GM21423 (cell line): ENCODE measurements around the gene SERPING1.
A peak's percentile ranks its signal among the peaks of the same experiment; 100 is the strongest.

Source experiments
- ATAC-seq: cut with Tn5 transposase; IDR thresholded peaks from one replicate; pipeline ENCODE4 v1.9.1; 2021; ENCODE audit warnings: mild to moderate bottlenecking, moderate library complexity; ENCODE audit not compliant: unreplicated experiment

The SERPING1 gene

DNA sequence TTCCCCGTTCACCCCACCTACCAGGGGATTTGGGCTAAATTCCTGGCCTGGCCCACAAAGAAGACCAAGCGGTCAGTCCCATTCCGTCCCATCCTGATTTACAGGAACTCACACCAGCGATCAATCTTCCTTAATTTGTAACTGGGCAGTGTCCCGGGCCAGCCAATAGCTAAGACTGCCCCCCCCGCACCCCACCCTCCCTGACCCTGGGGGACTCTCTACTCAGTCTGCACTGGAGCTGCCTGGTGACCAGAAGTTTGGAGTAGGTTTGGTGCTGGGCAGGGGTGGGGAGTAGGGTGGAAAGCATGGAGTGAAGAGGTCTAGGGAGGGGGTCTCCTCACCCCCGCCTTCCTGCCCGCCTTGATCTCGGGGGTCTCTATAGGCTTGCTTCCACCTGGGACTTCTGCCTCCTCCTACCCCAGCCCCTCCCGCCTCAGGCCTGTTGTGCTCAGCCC, at the start of gene SERPING1:
Gene SERPING1, plus strand, starts transcription at position 225 of the 455 bp plus-strand sequence. CDS start 586 bp downstream, outside the sequence.
- no peak for ATAC-seq

DNA sequence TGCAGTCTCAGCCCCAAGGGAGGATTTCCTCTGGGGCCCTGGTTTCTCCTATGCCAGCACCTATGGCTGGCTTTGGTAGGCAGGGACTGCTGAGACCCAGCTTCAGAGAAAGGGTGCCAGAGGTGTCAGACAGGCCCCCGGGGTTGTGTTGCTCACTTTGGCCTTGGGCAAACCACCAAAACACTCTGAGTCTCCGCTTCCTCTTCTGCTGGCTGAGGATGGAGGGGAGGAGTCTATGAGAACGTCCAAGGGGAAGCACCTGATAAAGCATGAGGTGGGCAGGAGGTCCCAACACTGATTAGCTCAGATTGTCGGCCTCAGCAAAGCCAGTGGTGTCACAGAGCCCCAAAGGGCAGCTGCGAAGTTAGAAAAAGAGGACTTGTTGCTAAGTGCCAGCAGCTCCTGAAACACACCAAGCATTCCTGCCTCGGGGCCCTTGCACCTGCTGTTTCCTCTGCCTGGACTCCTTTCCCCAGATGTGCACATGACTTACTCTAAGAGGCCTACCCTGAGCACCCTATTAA, 49.6 kb upstream of the SERPING1 start:
- ATAC-seq, result peak; percentile 94

- ATAC-seq, result no peak
Observed at GRCh38 chr11:57549983-57550382, 47.5 kb upstream of the SERPING1 start.

GRCh38 chr11:57551941-57552340, 45.5 kb upstream of the SERPING1 start:
- ATAC-seq, result no peak

DNA sequence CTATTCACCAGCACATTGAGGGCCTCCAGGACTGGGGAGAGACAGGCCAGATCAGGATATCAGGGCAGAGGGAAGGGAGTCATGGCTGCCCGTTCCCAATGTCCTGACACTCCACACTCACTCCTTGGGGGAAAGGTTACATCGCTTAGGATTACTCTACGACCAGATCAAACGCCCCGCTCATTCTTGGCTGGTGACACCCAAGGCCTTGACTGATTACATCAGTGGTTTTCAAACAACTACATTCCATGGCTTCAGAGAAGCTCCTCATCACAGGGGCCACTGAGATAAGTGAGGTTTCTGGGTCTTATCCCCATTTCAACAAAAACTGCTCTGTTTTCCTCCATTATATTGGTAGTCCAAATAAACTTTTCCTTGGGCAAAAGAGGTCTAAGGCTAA, 45.0 kb upstream of the SERPING1 start:
- no peak for ATAC-seq

DNA sequence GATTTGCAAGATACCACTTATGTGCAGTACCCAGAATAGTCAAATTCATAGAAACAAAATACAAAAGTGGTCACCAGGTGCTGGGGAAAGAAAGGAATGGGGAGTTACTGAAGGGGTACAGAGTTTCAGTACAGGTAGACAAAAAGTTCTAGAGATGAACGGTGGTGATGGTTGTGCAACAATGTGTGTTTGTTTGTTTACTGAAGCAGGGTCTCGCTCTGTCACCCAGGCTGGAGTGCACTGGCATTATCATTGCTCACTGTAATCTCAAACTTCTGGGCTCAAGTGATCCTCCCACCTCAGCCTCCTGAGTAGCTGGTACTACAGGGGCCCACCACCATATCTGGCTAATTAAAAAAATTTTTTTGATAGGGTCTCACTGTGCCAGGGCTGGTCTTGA, 42.1 kb upstream of the SERPING1 start:
- ATAC-seq, result no peak

GRCh38 chr11:57556041-57556440, 41.4 kb upstream of the SERPING1 start:
- no peak for ATAC-seq

GRCh38 chr11:57560146-57560545, 37.3 kb upstream of the SERPING1 start:
- ATAC-seq, result no peak

GRCh38 chr11:57562596-57562995, 34.9 kb upstream of the SERPING1 start:
- ATAC-seq, result no peak

DNA sequence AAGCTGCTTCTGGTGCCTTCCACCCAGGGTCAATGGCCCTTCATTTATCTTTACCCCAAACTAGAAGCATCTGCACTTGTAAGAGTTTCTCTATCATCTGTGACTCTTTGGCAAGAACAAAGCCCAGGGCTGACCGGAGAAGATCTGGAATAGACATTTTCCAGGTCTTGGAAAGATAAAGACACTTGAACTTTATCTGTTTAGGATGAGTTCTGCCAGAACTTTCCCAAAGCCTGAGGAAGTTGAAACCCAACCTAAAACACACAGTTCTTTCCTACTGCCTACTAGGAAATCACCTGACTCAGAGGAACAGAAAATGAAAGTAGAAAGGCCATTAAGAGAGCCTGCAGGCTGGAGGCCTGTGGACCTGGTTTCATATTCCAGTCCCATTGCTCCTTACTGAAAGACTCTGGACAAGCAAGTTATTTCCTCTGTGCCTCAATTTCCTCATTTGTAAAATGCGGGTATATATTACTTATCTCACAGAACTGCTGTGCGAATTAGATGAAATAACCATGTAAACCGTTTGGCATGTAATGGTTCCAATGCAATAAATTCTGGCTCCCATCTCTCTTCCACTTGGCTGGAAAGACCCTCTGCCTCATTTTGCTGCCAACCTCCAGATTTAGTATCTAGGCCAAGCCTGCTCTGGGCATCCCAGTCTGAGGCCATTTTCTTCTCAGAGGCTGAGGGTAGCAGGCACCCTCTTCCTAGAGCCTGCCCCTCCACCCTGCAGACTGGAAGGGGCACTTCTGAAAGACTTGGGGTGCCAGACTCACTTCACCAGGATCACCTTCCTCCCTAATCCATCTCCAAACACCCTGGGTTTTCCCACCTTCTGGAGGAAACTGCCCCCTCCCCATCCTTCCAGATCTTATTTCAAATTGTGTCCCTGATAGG, 31.2 kb upstream of the SERPING1 start:
- peak; percentile 67 for ATAC-seq

DNA sequence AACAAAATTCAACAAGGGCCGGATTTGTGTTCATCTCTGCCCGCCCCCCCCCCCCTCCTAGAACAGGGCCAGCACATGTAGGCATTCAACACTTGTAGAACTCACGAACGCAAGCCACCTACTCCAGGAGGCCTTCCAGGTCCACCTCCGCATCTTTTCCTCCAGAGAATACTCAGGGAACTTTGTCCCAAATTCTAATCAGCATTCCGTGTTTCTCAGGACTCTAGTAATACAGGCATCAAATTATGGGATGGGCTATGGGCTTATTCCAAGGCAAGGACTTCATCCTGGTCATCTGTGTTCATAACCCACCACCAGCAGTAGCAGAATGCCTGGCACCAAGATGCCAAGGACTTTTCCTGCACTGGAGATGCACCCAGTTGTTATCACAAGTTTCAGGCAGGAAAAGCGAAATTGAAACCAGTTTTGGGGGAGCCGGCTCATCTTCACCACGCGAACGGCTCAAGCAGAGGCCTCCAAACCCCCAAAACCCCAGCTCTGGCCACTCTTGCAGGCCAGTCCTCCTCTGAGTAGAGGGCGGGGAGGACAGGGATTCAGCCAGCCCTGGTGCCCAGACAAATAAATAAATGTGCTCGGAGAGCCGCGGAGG, 30.5 kb upstream of the SERPING1 start:
- no peak for ATAC-seq

- ATAC-seq, result peak; percentile 64
Observed at GRCh38 chr11:57567515-57568329, 29.8 kb upstream of the SERPING1 start, which contains the start of gene UBE2L6. Gene UBE2L6 (minus strand): TSS chr11:57567672. CDS start chr11:57567611, 61 bp downstream.

- peak; percentile 5 for ATAC-seq
Observed at GRCh38 chr11:57568330-57568766, 29.1 kb upstream of the SERPING1 start.

- ATAC-seq, result no peak
Observed at GRCh38 chr11:57571606-57572005, 25.9 kb upstream of the SERPING1 start.

DNA sequence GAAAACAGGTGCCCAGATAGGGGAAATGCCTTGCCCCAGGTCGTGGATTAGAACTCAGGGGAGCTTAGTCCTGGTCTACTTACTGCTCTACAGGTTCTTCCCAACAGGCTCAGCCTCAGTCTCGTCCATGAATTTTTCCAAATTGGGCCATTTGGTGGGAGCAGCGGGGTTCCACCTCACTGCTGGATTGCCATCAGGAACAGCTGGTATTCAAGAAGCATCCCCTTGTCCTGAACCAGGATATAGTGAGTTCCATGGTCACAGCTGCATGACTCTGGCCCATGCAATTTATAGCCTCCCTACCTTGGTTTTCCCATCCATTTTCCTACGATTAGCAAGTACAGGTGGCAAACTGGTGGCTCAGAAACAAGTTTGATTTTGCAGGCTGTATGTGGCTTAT, 23.4 kb upstream of the SERPING1 start:
- no peak for ATAC-seq

GRCh38 chr11:57584341-57584740, 13.1 kb upstream of the SERPING1 start:
- no peak for ATAC-seq

GRCh38 chr11:57585301-57585700, 12.2 kb upstream of the SERPING1 start:
- ATAC-seq, result no peak

GRCh38 chr11:57586711-57587245, 10.7 kb upstream of the SERPING1 start:
- ATAC-seq, result no peak

- ATAC-seq, result no peak
Observed at GRCh38 chr11:57588046-57588710, 9.3 kb upstream of the SERPING1 start.

DNA sequence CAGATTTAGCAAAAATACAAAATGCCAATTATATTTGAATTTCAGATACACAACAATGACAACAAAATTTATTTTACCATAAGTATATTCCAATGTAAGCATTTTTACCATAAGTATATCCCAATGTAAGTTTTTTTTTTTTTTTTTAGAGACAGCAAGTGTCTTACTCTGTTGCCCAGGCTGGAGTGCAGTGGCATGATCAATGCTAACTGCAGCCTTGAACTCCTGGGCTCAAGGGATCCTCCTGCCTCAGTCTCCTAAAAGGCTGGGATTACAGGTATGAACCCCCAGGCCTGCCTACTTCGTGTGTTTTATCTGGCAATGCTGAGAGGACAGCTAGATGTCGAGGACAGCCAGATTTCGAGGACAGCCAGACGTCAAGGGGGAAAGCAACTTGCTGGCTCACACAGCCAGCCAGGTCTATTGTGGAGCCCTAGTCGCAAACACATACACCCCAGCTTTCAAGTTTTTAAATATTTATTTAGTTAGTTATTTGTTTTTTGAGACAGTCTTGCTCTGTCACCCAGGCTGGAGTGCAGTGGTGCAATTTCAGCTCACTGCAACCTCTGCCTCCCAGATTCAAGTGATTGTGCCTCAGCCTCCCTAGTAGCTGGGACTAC, 1.1 kb upstream of the SERPING1 start:
- no peak for ATAC-seq
